GM19035 (cell line): ENCODE results near the gene PTPRM.

Source experiments
- ATAC-seq: cut with Tn5 transposase; IDR thresholded peaks from one replicate; pipeline ENCODE4 v1.9.1; 2021; ENCODE audit not compliant: unreplicated experiment

PTPRM gene

GRCh38 chr18:7626175-7626921 is 59.2 kb downstream of the PTPRM start:
- ATAC-seq = no peak

DNA sequence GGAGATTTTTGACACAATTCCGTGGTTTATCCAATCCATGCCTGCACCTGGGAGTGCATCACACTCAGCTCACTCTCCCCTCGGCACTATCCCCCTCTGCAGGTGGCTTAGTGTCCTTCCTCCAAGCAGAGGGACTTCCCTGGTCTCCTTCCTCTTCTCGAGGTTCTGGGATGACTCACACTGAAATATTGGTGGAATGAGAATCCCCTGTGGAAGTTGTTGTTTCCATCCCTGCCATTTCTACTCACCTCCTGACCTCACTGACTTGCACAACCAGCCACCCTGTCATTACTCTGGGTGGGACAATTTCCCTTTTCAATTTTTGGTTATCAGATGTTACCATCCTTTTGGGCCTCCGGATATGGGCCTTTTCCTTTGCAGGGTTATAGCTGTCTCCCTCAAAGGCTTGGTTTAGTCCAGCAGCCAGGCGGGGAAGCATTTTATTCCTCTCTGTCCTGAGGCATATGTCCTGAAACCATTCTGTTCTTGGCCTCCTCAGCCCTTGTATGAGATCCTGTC is 59.9 kb downstream of the PTPRM start:
- ATAC-seq = no peak

DNA sequence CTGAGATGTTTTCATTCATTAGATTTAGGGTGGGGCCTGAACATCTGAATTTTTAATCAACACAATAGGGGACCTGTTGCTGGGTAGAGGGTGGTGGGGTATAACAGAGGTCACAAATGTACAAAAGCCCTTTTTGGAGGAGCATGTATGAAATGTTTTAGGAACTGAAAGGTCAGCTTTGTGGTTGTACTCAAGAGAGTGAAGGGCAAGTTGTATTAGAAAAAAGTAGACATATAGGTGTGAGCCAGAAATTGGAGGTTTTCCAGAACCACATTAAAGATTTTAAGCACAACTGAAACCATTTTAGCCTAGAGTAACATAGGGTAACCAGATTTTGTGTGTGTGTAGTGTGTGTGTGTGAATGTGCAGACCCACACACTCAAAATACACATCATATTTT is 62.3 kb downstream of the PTPRM start:
- ATAC-seq = no peak

GRCh38 chr18:7630731-7631442 is 63.8 kb downstream of the PTPRM start:
- ATAC-seq = no peak

GRCh38 chr18:7632152-7633098 is 65.3 kb downstream of the PTPRM start:
- no peak for ATAC-seq

- ATAC-seq = no peak
Observed at GRCh38 chr18:7633171-7633570, 66.1 kb downstream of the PTPRM start.

DNA sequence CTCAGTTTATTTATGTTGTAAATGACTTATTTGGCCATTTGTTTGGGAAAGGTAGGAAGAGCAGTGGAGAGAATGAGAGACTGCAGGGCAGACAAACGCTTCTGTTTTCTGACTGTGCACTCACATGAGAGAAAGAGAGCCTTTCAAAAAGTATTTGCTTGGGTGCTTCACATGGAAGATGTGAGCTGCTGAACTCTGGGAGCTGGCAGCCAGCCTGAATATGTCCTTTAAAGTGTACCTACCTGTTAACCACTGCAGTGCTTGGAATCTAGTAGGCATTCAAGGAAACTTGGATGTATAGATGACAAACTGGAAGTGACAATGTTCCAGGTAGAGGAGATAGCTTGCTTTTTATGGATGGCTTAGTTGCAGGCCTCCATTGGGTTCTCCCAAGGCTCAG is 68.8 kb downstream of the PTPRM start:
- no peak for ATAC-seq

GRCh38 chr18:7637269-7637668 is 70.2 kb downstream of the PTPRM start:
- ATAC-seq = no peak

DNA sequence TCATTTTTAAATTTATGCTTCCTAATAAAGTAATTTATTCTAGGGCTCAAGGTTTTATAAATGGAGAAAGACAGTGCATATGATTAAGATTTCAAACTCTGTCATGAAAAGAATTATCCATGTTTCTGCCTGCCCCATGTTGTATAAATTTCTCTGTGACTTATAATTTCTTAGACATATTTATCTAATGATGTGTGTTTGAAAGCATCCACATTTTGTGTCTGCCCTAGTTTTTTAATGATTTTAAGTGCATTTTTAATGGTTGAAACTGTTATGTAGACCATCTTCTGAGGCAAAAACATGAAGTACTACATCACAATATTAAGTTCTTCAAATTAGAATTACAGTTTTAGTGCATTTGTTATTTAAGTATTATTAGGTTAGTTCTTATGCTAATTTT is 71.2 kb downstream of the PTPRM start:
- ATAC-seq = no peak

GRCh38 chr18:7641813-7642212 is 74.7 kb downstream of the PTPRM start:
- ATAC-seq = no peak

GRCh38 chr18:7642331-7642890 is 75.3 kb downstream of the PTPRM start:
- no peak for ATAC-seq

GRCh38 chr18:7645756-7646155 is 78.6 kb downstream of the PTPRM start:
- ATAC-seq = no peak

GRCh38 chr18:7646174-7646886 is 79.2 kb downstream of the PTPRM start:
- no peak for ATAC-seq

DNA sequence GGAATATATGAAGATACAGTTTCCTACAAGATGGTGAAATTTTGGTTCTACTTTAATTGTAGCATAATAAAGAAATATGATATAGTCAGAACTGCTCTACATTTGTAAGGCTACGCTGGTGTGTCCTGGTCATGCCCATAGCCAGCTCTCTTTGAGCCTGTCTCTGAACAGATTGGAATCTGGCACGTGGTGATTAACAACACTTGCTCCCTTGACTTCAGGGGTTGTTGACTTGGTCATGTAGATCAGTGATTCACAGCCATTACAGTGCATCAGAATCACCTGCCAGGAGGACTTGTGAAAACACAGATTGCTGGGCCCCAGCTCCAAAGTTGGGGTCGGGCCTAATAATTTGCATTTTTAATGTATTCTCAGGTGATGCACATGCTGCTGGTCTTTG is 80.4 kb downstream of the PTPRM start:
- ATAC-seq = no peak

DNA sequence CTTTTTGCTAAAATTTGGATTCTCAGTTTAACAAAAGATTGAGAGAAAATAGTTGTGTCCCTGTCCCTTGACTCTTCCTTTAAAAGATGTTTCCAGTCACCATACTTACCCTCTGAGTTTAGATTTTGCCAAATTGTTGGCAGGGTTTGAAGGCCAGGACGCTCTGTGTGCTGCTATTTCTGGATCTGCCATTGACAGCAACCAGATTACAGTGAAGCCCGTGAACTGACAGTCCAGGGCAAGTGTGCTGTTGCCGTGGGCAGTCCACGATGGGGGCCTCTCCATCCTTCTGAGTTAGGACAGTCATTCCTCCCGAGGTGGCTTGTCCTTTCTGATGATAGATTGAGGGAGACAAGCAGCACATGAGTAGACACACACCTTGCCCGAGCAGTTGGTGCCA is 89.9 kb downstream of the PTPRM start:
- ATAC-seq = no peak

GRCh38 chr18:7657937-7658336 is 90.8 kb downstream of the PTPRM start:
- ATAC-seq = no peak

DNA sequence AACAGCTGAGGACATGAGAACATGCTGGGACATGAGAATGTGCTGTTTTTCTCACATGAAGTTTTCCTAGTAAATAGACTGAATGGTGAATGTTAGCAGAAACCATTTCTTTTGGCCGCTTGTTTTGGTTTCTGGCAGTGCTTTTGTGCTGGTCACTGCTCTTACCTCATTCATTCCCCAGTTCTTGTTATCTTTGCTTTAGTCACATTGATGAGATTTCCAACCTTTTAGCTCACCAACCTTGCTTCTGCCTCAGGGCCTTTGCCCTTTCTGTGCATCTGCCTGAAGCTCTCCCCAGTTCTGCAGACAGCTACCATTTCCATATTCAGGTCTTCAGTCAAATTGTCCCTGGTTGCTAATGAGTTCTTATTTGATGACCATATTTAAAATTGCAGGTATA is 91.6 kb downstream of the PTPRM start:
- ATAC-seq = no peak

DNA sequence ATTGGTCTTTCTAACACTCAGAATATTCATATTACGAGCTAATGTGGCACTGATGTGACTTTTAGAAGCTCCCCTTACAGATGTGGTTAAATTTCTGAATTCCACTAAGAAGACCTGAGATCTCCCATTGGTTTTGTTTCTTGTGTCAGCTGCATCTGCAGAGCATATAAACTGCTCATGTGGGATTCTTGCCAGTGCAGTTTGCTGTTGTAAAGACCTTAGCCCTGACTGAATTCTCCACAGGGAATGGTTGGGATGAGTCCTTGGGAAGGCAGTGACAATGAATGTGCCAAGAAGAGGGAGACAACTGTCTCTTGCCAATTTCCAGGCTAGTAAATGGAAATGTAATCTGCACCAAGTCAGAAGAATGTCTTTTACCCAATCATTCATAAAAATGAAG is 94.1 kb downstream of the PTPRM start:
- no peak for ATAC-seq

DNA sequence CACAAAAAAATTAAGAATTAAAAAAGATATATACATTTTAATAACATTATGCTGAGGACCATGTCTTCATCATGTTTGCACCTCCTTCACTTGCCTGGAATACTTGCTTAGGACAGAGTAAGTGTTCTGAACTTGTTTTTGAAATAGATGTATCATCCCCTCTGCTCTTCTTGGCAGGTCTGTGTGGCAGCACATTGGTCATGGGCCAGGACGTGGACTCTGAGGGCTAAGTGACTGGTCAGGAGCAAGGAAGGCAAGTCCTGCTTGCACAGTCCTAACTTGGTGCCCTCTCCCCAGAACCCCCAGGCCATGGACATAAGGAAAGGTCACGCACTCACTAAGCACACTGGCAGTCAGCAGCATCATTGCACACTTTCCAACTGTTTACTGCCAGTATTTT is 95.8 kb downstream of the PTPRM start:
- ATAC-seq = no peak
